Peyer's patch (tissue), 4 donors: ENCODE measurements around the gene DDX10. TPM values are rescaled to one million over a fixed set of nuclear protein-coding genes. Genes with fewer than 3 reads are reported as not detected.

Source experiments
- DNase-seq, 3 donors: peaks; one replicate each; pipeline ENCODE4 v3.0.0-alpha.2; 2017 to 2019
- H3K27ac ChIP-seq, 4 donors: fragments of 200-600 bp; sonication (generic); one replicate each; pipeline ENCODE4 v1.5.1; 2016 to 2019
- H3K27me3 ChIP-seq, 2 donors: fragments of 200-600 bp; sonication (generic); one replicate each; pipeline ENCODE4 v1.5.1; 2019
- H3K36me3 ChIP-seq, 3 donors: fragments of 200-600 bp; sonication (generic); one replicate each; pipeline ENCODE4 v1.5.1; 2016 to 2019
- H3K4me1 ChIP-seq, 4 donors: fragments of 200-600 bp; sonication (generic); one replicate each; pipeline ENCODE4 v1.5.1; 2016 to 2019
- H3K4me3 ChIP-seq, 4 donors: fragments of 200-600 bp; sonication (generic); 1 replicate in 3 of 4; 2 replicates in 1 of 4; pipeline ENCODE4 v1.5.1; 2016 to 2019; ENCODE audit warnings: mild to moderate bottlenecking in 1 of 4
- H3K9me3 ChIP-seq, 4 donors: fragments of 200-600 bp; sonication (generic); one replicate each; pipeline ENCODE4 v1.5.1; 2016 to 2019; ENCODE audit warnings: mild to moderate bottlenecking in 1 of 4
- CTCF ChIP-seq, 6 experiments: fragments of 450-650 bp in 4 of 6; fragments of 200-600 bp in 2 of 6; sonication (generic) in 1 of 6; IDR thresholded peaks; one replicate each; pipeline ENCODE4 v1.5.1; 2017 to 2019; ENCODE audit warnings: antibody characterized with exemption in 6 of 6, mild to moderate bottlenecking in 3 of 6, moderate library complexity in 1 of 6
- POLR2A ChIP-seq, 2 donors: fragments of 450-650 bp; IDR thresholded peaks; one replicate each; pipeline ENCODE4 v1.5.1; 2017; ENCODE audit warnings: antibody characterized with exemption in 2 of 2, mild to moderate bottlenecking in 2 of 2, moderate library complexity in 2 of 2
- total RNA-seq, 4 donors: library from RNA; depleted of rRNA; stranded (reverse); fragments of >200 nt; gene quantifications; one replicate each; pipeline ENCODE4 v1.1.0, GENCODE V29; 2016

The DDX10 gene
- total RNA-seq, 4 donors from 2014 or later = 3.9 to 38.0 (median 16.5) TPM

- Histone ChIP-seq H3K36me3 (peaks cover 0 to 13% (median 0%) of the 10 kb centered on the region in 3 donors), H3K27me3 (no peaks in the 10 kb centered on the region), H3K4me1 (peaks cover 0 to 13% (median 0%) of the 10 kb centered on the region in 4 donors), H3K9me3 (no peaks in the 10 kb centered on the region), H3K4me3 (no peak overlapping the region), H3K27ac (no peak overlapping the region)
- TF ChIP-seq POLR2A (IDR thresholded peaks at IDR 0.05) (no peak), CTCF (IDR thresholded peaks at IDR 0.05) (no peak)
- no peak for DNase-seq
Measured at GRCh38 chr11:108672113-108672512, 7.2 kb downstream of the DDX10 start.

- no peak overlapping the region for H3K27ac ChIP-seq
- no peak for TF ChIP-seq CTCF (IDR thresholded peaks at IDR 0.05)
- no peak for TF ChIP-seq POLR2A (IDR thresholded peaks at IDR 0.05)
Measured at GRCh38 chr11:108672786-108673185, 7.9 kb downstream of the DDX10 start.

GRCh38 chr11:108679045-108679444, 14.2 kb downstream of the DDX10 start:
- no peaks in the 10 kb centered on the region for H3K27me3 ChIP-seq
- no peaks in the 10 kb centered on the region for H3K4me1 ChIP-seq
- no peaks in the 10 kb centered on the region for H3K9me3 ChIP-seq
- DNase-seq = no peak
- H3K27ac ChIP-seq = no peak overlapping the region
- H3K36me3 ChIP-seq = peaks cover 0 to 44% (median 0%) of the 10 kb centered on the region in 3 donors
- H3K4me3 ChIP-seq = no peak overlapping the region
- no peak for TF ChIP-seq CTCF (IDR thresholded peaks at IDR 0.05)
- TF ChIP-seq POLR2A (IDR thresholded peaks at IDR 0.05) = no peak

More at GRCh38 chr11:108672786-108673185, 7.9 kb downstream of the DDX10 start:
- no peak for DNase-seq
- no peak overlapping the region for H3K4me3 ChIP-seq
- H3K27me3 ChIP-seq = no peaks in the 10 kb centered on the region
- no peaks in the 10 kb centered on the region for H3K9me3 ChIP-seq
- H3K36me3 ChIP-seq = peaks cover 0 to 19% (median 0%) of the 10 kb centered on the region in 3 donors
- peaks cover 0 to 6% (median 0%) of the 10 kb centered on the region in 4 donors for H3K4me1 ChIP-seq

GRCh38 chr11:108680271-108680670, 15.4 kb downstream of the DDX10 start:
- TF ChIP-seq CTCF (IDR thresholded peaks at IDR 0.05) (no peak), POLR2A (IDR thresholded peaks at IDR 0.05) (no peak)
- H3K4me1 ChIP-seq = no peaks in the 10 kb centered on the region
- DNase-seq = no peak
- no peaks in the 10 kb centered on the region for H3K9me3 ChIP-seq
- no peak overlapping the region for H3K27ac ChIP-seq
- peaks cover 0 to 44% (median 0%) of the 10 kb centered on the region in 3 donors for H3K36me3 ChIP-seq
- no peak overlapping the region for H3K4me3 ChIP-seq
- H3K27me3 ChIP-seq = no peaks in the 10 kb centered on the region

GRCh38 chr11:108685419-108686130, 20.7 kb downstream of the DDX10 start:
- Histone ChIP-seq H3K27me3 (no peaks in the 10 kb centered on the region), H3K4me3 (no peak overlapping the region), H3K27ac (no peak overlapping the region), H3K36me3 (peaks cover 0 to 27% (median 0%) of the 10 kb centered on the region in 3 donors), H3K4me1 (no peaks in the 10 kb centered on the region), H3K9me3 (no peaks in the 10 kb centered on the region)
- no peak for TF ChIP-seq POLR2A (IDR thresholded peaks at IDR 0.05)
- DNase-seq = no peak

GRCh38 chr11:108693852-108694251, 29.0 kb downstream of the DDX10 start:
- H3K9me3 ChIP-seq = no peaks in the 10 kb centered on the region
- no peak for TF ChIP-seq POLR2A (IDR thresholded peaks at IDR 0.05)
- TF ChIP-seq CTCF (IDR thresholded peaks at IDR 0.05) = no peak
- H3K27me3 ChIP-seq = no peaks in the 10 kb centered on the region
- no peaks in the 10 kb centered on the region for H3K4me1 ChIP-seq
- no peak for DNase-seq
- no peak overlapping the region for H3K27ac ChIP-seq
- no peak overlapping the region for H3K4me3 ChIP-seq
- H3K36me3 ChIP-seq = peaks cover 0 to 24% (median 2%) of the 10 kb centered on the region in 3 donors
